Endothelial cell of umbilical vein (primary cell): ENCODE measurements around the gene BANK1.

Experiments used
- CTCF ChIP-seq, 2 donors: IDR thresholded peaks; 1 replicate in 1 of 2; 2 replicates in 1 of 2; pipeline ENCODE4 v1.5.1; 2011; ENCODE audit warnings: low read length in 2 of 2, mild to moderate bottlenecking in 2 of 2, moderate library complexity in 2 of 2, control low read depth in 1 of 2, inconsistent platforms in 1 of 2, low read depth in 1 of 2; ENCODE audit not compliant: insufficient read depth in 1 of 2; ENCODE audit errors: extremely low read depth in 1 of 2
- POLR2A ChIP-seq: IDR thresholded peaks from 2 replicates; pipeline ENCODE4 v1.6.1; 2012; ENCODE audit warnings: low read depth, mild to moderate bottlenecking, control low read depth, low read length

- TF ChIP-seq CTCF (IDR thresholded peaks at IDR 0.05; ENCODE audit: extremely low read depth in 1 of 2, insufficient read depth in 1 of 2, low read depth in 1 of 2, low read length in 2 of 2) = no peak
- TF ChIP-seq POLR2A = no peak
Observed at GRCh38 chr4:101931619-101932018, 141.1 kb downstream of the BANK1 start.
